Measurements from ENCODE around the gene PRR12.
"Not testable (repeated sequence)": the region's sequence is repeated elsewhere in the genome, so short reads cannot be mapped to it uniquely, and the experiment has no call there.

Gene PRR12

GRCh38 chr19:49616532-49616931, 25.6 kb downstream of the PRR12 start:
- no peak for DNase-seq (ENCODE audit: low read depth)

- no peak for DNase-seq (ENCODE audit: low read depth)
Measured at GRCh38 chr19:49616945-49617344, 26.0 kb downstream of the PRR12 start.

GRCh38 chr19:49617860-49618259, 26.9 kb downstream of the PRR12 start:
- DNase-seq (ENCODE audit: low read depth) = not testable (repeated sequence)

GRCh38 chr19:49624967-49625910, 34.3 kb downstream of the PRR12 start:
- no peak for DNase-seq (ENCODE audit: low read depth)

GRCh38 chr19:49626226-49626625, 35.2 kb downstream of the PRR12 start:
- DNase-seq (ENCODE audit: low read depth) = no peak

GRCh38 chr19:49629659-49630058, 38.7 kb downstream of the PRR12 start:
- DNase-seq (ENCODE audit: low read depth) = no peak

- no peak for DNase-seq (ENCODE audit: low read depth)
Measured at GRCh38 chr19:49631014-49631588, 40.1 kb downstream of the PRR12 start.

- DNase-seq (ENCODE audit: low read depth) = no peak
Measured at GRCh38 chr19:49631610-49632192, 40.7 kb downstream of the PRR12 start.

- no peak for DNase-seq (ENCODE audit: low read depth)
Measured at GRCh38 chr19:49632576-49632975, 41.6 kb downstream of the PRR12 start.

- not testable (repeated sequence) for DNase-seq (ENCODE audit: low read depth)
Measured at GRCh38 chr19:49633273-49633672, 42.3 kb downstream of the PRR12 start.

- DNase-seq (ENCODE audit: low read depth) = peak; percentile 27
Measured at GRCh38 chr19:49635530-49636232, 44.7 kb downstream of the PRR12 start.

- DNase-seq (ENCODE audit: low read depth) = no peak
Measured at GRCh38 chr19:49636233-49636932, 45.4 kb downstream of the PRR12 start.

GRCh38 chr19:49637821-49638738, 47.1 kb downstream of the PRR12 start:
- DNase-seq (ENCODE audit: low read depth) = peak; percentile 84

- DNase-seq (ENCODE audit: low read depth) = no peak
Measured at GRCh38 chr19:49639401-49640112, 48.6 kb downstream of the PRR12 start.

- DNase-seq (ENCODE audit: low read depth) = peak; percentile 100
Measured at GRCh38 chr19:49640113-49640898, 49.3 kb downstream of the PRR12 start, which contains the start of gene RRAS. Gene RRAS, minus strand, starts transcription at chr19:49640143. Its CDS starts 45 bp downstream, at chr19:49640098.

GRCh38 chr19:49641688-49642491, 50.9 kb downstream of the PRR12 start, which contains the start of gene SCAF1:
Gene SCAF1, plus strand, starts transcription at chr19:49642209. Its CDS starts 2,818 bp downstream, at chr19:49645027.
- peak; percentile 99 for DNase-seq (ENCODE audit: low read depth)

GRCh38 chr19:49642492-49643035, 51.6 kb downstream of the PRR12 start:
- peak; percentile 32 for DNase-seq (ENCODE audit: low read depth)

- no peak for DNase-seq (ENCODE audit: low read depth)
Measured at GRCh38 chr19:49643466-49643865, 52.5 kb downstream of the PRR12 start.
